ENCODE measurements around the gene DCAF5. TPM values are rescaled to one million over a fixed set of nuclear protein-coding genes. Genes with fewer than 3 reads are reported as not detected.

DCAF5 gene
- polyA plus RNA-seq, 3 donors = 22.2 to 55.1 (median 30.6) TPM

GRCh38 chr14:69131176-69131575 is 21.7 kb downstream of the DCAF5 start:
- intact Hi-C loops (cut with micrococcal nuclease) = no loop called here
- Mint-ChIP-seq H3K9me3 (no peaks in the 10 kb centered on the region), H3K27me3 (ENCODE audit: low read depth in 3 of 3) (no peaks in the 10 kb centered on the region), H3K4me3 (no peak overlapping the region), H3K4me1 (peaks cover 47% of the 10 kb centered on the region), H3K36me3 (peaks cover 14 to 15% of the 10 kb centered on the region in 2 donors), H3K27ac (peak overlapping the region in 3 of 7 donors; percentile 29 to 42 (median 42))
- H3K9ac ChIP-seq (ENCODE audit: insufficient read depth, low read length, poor library complexity, severe bottlenecking) = no peak overlapping the region
- no peak for DNase-seq
- no peaks in the 10 kb centered on the region for H3K9me3 ChIP-seq (replicated peaks in 1 of 2; ENCODE audit: control insufficient read depth in 1 of 2, insufficient read depth in 1 of 2, low read length in 2 of 2)
- no peak overlapping the region for H3K27ac ChIP-seq (ENCODE audit: low read depth in 1 of 2, low read length in 2 of 2)
- peaks cover 100% of the 10 kb centered on the region for H4K20me1 ChIP-seq (ENCODE audit: insufficient read depth, low read length)
- H3K4me2 ChIP-seq (replicated peaks; ENCODE audit: extremely low read depth, low read length, poor library complexity, severe bottlenecking) = no peak overlapping the region
- H3K4me1 ChIP-seq (ENCODE audit: control insufficient read depth in 1 of 2, insufficient read depth in 2 of 2, low read length in 2 of 2) = peaks cover 6 to 14% of the 10 kb centered on the region in 2 donors
- H3K27me3 ChIP-seq (ENCODE audit: control insufficient read depth in 2 of 2, insufficient read depth in 2 of 2, low read length in 2 of 2) = no peaks in the 10 kb centered on the region
- no peak overlapping the region for H2AFZ ChIP-seq (ENCODE audit: insufficient read depth, low read depth, low read length, poor library complexity, severe bottlenecking)
- TF ChIP-seq, protein P1, sequence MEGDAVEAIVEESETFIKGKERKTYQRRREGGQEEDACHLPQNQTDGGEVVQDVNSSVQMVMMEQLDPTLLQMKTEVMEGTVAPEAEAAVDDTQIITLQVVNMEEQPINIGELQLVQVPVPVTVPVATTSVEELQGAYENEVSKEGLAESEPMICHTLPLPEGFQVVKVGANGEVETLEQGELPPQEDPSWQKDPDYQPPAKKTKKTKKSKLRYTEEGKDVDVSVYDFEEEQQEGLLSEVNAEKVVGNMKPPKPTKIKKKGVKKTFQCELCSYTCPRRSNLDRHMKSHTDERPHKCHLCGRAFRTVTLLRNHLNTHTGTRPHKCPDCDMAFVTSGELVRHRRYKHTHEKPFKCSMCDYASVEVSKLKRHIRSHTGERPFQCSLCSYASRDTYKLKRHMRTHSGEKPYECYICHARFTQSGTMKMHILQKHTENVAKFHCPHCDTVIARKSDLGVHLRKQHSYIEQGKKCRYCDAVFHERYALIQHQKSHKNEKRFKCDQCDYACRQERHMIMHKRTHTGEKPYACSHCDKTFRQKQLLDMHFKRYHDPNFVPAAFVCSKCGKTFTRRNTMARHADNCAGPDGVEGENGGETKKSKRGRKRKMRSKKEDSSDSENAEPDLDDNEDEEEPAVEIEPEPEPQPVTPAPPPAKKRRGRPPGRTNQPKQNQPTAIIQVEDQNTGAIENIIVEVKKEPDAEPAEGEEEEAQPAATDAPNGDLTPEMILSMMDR (IDR thresholded peaks at IDR 0.05) = no peak
- H3K36me3 ChIP-seq (replicated peaks in 1 of 2; ENCODE audit: control insufficient read depth in 1 of 2, insufficient read depth in 2 of 2, low read length in 2 of 2) = peaks cover 0 to 4% of the 10 kb centered on the region in 2 donors
- peaks cover 74% of the 10 kb centered on the region for H3K79me2 ChIP-seq (ENCODE audit: insufficient read depth, low read length)
- no peak overlapping the region for H3K4me3 ChIP-seq (replicated peaks in 1 of 3; ENCODE audit: low read depth in 2 of 3, low read length in 3 of 3)
- WGBS (ENCODE audit: insufficient coverage) = no CpG with 5 or more reads among the region's 2 CpGs

GRCh38 chr14:69129264-69129880 is 23.5 kb downstream of the DCAF5 start:
- Histone ChIP-seq H3K27ac (ENCODE audit: low read depth in 1 of 2, low read length in 2 of 2) (no peak overlapping the region), H4K20me1 (ENCODE audit: insufficient read depth, low read length) (peaks cover 100% of the 10 kb centered on the region), H3K79me2 (ENCODE audit: insufficient read depth, low read length) (peaks cover 75% of the 10 kb centered on the region), H3K9ac (ENCODE audit: insufficient read depth, low read length, poor library complexity, severe bottlenecking) (no peak overlapping the region), H3K4me2 (replicated peaks; ENCODE audit: extremely low read depth, low read length, poor library complexity, severe bottlenecking) (no peak overlapping the region), H3K4me1 (ENCODE audit: control insufficient read depth in 1 of 2, insufficient read depth in 2 of 2, low read length in 2 of 2) (peaks cover 7 to 16% of the 10 kb centered on the region in 2 donors), H3K27me3 (ENCODE audit: control insufficient read depth in 2 of 2, insufficient read depth in 2 of 2, low read length in 2 of 2) (no peaks in the 10 kb centered on the region), H2AFZ (ENCODE audit: insufficient read depth, low read depth, low read length, poor library complexity, severe bottlenecking) (no peak overlapping the region), H3K4me3 (replicated peaks in 1 of 3; ENCODE audit: low read depth in 2 of 3, low read length in 3 of 3) (no peak overlapping the region), H3K9me3 (replicated peaks in 1 of 2; ENCODE audit: control insufficient read depth in 1 of 2, insufficient read depth in 1 of 2, low read length in 2 of 2) (no peaks in the 10 kb centered on the region), H3K36me3 (replicated peaks in 1 of 2; ENCODE audit: control insufficient read depth in 1 of 2, insufficient read depth in 2 of 2, low read length in 2 of 2) (no peaks in the 10 kb centered on the region)
- intact Hi-C loops (cut with micrococcal nuclease) = no loop called here
- no peaks in the 10 kb centered on the region for H3K9me3 Mint-ChIP-seq
- H3K4me3 Mint-ChIP-seq = no peak overlapping the region
- TF ChIP-seq, protein P1 (IDR thresholded peaks at IDR 0.05) = peak; percentile 90
- peak overlapping the region in 2 of 7 donors; percentile 7 to 66 for H3K27ac Mint-ChIP-seq
- H3K4me1 Mint-ChIP-seq = peaks cover 52% of the 10 kb centered on the region
- no peaks in the 10 kb centered on the region for H3K27me3 Mint-ChIP-seq (ENCODE audit: low read depth in 3 of 3)
- DNase-seq = peak; percentile 59 to 72 (median 65)
- WGBS (ENCODE audit: insufficient coverage) = 20% methylated on average over 5 of the region's 7 CpGs
- H3K36me3 Mint-ChIP-seq = peaks cover 10 to 11% of the 10 kb centered on the region in 2 donors

Measured in CD14-positive monocyte (primary cell).